NCI-H1436 (cell line): ENCODE measurements around the gene STAG1.
"Not testable (repeated sequence)": the region's sequence is repeated elsewhere in the genome, so short reads cannot be mapped to it uniquely, and the experiment has no call there.

Source experiments
- DNase-seq: peaks from one replicate; lab custom pipeline; 2025; lab: John Stamatoyannopoulos, UW

The STAG1 gene

GRCh38 chr3:136745916-136746315, 6.3 kb downstream of the STAG1 start:
- no peak for DNase-seq

GRCh38 chr3:136741063-136741462, 11.1 kb downstream of the STAG1 start:
- DNase-seq, result no peak

- no peak for DNase-seq
Measured at GRCh38 chr3:136740351-136740958, 11.7 kb downstream of the STAG1 start.

- not testable (repeated sequence) for DNase-seq
Measured at GRCh38 chr3:136736950-136737349, 15.2 kb downstream of the STAG1 start.

- no peak for DNase-seq
Measured at GRCh38 chr3:136735103-136735502, 17.1 kb downstream of the STAG1 start.

GRCh38 chr3:136734382-136735070, 17.7 kb downstream of the STAG1 start:
- DNase-seq, result no peak

- DNase-seq, result no peak
Measured at GRCh38 chr3:136733317-136733833, 18.8 kb downstream of the STAG1 start.

GRCh38 chr3:136731274-136731884, 20.8 kb downstream of the STAG1 start:
- DNase-seq, result no peak

- DNase-seq, result no peak
Measured at GRCh38 chr3:136730595-136731273, 21.4 kb downstream of the STAG1 start.

- no peak for DNase-seq
Measured at GRCh38 chr3:136728918-136729317, 23.3 kb downstream of the STAG1 start.

- no peak for DNase-seq
Measured at GRCh38 chr3:136728473-136728872, 23.7 kb downstream of the STAG1 start.

GRCh38 chr3:136725468-136725867, 26.7 kb downstream of the STAG1 start:
- DNase-seq, result no peak

- not testable (repeated sequence) for DNase-seq
Measured at GRCh38 chr3:136722916-136723315, 29.3 kb downstream of the STAG1 start.

GRCh38 chr3:136722399-136722798, 29.8 kb downstream of the STAG1 start:
- not testable (repeated sequence) for DNase-seq

- no peak for DNase-seq
Measured at GRCh38 chr3:136720091-136720490, 32.1 kb downstream of the STAG1 start.

GRCh38 chr3:136716629-136717028, 35.5 kb downstream of the STAG1 start:
- no peak for DNase-seq

GRCh38 chr3:136714020-136714419, 38.2 kb downstream of the STAG1 start:
- DNase-seq, result no peak

- DNase-seq, result no peak
Measured at GRCh38 chr3:136712941-136713340, 39.2 kb downstream of the STAG1 start.

- not testable (repeated sequence) for DNase-seq
Measured at GRCh38 chr3:136711888-136712287, 40.3 kb downstream of the STAG1 start.

- no peak for DNase-seq
Measured at GRCh38 chr3:136711277-136711676, 40.9 kb downstream of the STAG1 start.

- DNase-seq, result not testable (repeated sequence)
Measured at GRCh38 chr3:136709775-136710174, 42.4 kb downstream of the STAG1 start.

- no peak for DNase-seq
Measured at GRCh38 chr3:136708333-136708985, 43.7 kb downstream of the STAG1 start.
